Globus pallidus (tissue), 1 donor: ENCODE results near the gene ZHX3.
A peak's percentile ranks its signal among the peaks of the same experiment; 100 is the strongest.

ENCODE experiments used
- DNase-seq: peaks from one replicate; pipeline ENCODE4 v3.0.0-alpha.2; 2015; ENCODE audit warnings: low spot score

Gene ZHX3

GRCh38 chr20:41151134-41151869, 166.2 kb downstream of the ZHX3 start:
- DNase-seq = no peak

DNA sequence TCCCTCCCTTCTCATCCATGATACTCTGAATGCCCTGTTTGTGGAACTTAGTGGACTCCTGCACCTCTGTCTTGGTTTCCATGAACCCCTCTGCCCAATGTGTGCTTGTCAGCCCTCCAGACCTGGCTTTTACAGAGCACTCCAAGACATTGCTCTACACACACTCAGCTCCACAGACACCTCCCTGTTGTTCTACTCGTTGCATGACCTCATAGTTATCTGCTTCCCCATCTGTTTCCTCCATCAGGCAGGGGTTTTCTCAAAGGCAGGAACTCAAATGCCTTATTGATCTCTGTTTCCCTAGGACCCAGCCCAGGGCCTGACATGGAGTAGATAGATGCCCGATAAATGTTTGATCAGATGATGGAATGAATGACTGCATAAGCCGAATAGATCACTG, 166.9 kb downstream of the ZHX3 start:
- no peak for DNase-seq

- no peak for DNase-seq
Measured at GRCh38 chr20:41148942-41149341, 168.6 kb downstream of the ZHX3 start.

DNA sequence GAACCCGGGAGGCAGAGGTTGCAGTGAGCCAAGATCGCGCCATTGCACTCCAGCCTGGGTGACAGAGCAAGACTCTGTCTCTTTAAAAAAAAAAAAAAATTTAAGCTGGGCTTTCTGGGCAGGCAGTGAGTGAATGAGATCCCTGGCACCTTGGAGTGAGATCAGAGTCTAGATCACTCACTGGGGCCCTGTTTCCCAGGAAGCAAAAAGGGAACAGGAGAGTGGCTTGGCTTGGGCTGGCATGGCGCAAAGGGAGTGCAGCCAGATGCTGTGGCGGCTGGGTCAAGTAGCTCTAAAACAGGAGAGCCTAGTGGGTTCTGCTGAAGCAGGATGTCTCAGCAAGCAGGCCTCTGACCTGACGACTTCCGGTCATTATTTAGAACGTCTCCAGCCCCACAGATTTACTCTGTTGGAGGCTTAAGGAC, 169.8 kb downstream of the ZHX3 start:
- no peak for DNase-seq

DNA sequence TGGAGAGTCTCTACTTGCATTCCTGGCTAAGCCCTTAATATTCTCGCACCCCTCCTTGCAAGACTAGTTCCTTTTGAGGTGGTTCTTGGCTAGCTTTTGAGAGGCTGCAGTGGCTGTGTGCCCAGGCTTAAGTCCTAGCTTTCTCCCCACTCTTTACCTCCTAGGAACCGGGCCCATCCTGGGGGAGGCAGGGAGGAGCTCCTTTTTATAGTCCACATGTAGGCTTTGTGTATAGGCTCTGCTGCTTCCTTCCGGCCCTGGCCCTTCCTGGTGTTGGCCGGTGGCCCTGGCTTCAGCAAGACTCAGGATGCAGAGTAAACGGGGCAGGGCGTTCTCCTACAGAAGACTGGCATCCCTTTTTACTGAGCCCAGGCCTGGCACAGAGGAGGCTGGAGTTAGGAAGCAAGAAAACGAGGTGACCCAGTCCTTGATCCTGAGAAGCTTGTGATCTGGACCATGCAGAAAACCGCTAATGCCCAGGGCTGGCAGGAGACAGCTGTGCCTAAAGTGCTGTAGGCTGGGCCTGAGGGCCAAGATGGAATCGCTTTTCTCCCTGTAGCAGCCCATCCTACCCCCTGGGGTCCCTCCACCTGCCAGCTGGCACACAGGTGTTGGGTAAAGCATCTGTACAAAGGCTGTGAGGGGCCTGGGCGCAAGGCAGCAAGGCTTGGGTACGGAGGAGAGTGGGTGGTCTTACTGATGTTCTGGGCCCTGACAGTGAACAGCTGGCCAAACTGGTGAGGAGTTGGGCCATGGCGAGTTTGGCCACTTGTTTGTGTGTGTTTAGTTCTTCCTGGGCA, 171.5 kb downstream of the ZHX3 start:
- peak; percentile 60 for DNase-seq

GRCh38 chr20:41145317-41145716, 172.2 kb downstream of the ZHX3 start:
- no peak for DNase-seq

DNA sequence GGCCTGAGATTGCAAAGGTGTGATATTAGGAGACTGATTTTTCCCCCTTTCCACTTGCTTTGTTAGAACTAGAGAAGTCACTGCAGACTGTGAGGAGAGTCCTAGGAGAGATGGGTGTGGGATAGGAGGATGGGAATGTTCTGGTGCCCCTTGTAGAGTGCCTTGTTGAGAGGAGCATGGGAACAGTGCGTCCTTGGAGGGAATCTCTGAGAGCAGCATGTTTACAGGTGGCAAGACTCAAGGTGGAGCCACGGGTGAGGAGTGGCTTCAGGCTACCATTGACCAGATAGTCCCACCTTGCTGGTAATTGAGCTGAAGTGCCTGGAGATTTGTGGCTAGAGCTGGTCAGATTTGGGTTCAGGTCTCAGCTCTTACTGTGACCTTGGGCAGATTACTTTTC, 174.2 kb downstream of the ZHX3 start:
- no peak for DNase-seq

GRCh38 chr20:41142919-41143318, 174.6 kb downstream of the ZHX3 start:
- no peak for DNase-seq

GRCh38 chr20:41142245-41142644, 175.3 kb downstream of the ZHX3 start:
- no peak for DNase-seq

- DNase-seq = no peak
Measured at GRCh38 chr20:41141153-41141815, 176.2 kb downstream of the ZHX3 start.

- no peak for DNase-seq
Measured at GRCh38 chr20:41140226-41141133, 177.1 kb downstream of the ZHX3 start.

DNA sequence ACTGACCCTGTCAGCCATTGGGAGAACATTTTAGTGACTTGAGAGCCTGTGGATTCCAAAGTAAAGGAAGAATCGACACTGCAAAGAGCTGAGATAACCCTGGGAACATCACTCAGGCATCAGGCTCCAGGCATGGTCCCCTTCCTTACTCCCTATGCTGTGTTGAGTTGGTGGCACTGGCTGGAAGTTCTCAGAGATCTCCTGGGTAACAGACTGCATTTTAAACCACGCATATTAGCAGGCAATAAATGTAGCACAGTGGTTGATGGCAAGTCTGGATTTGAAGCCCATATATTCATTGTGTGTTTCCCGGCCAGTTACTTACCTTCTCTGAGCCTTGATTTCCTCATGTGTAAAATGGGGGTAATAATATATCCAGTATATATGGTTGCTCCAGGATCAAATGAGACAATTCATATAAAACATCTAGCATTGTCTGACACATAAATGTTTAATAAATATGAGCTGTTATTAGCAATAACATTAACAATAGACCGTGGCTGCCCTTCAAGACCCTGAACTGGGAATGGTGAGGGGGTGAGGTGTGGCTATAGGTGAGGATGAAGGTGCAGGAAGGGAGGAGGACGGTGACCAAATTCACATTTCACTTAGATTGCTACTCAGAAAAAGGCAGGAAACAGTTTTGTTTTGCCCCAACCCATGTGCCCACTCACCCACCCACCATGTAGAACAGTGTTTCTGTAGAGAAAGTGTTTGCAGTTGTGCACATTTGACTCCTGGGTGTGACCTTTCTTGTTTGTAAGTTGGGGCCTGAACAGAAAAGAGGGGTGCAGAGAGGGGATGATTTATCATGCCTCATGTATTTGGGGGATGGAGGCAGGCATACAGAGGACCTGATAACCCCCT, 178.1 kb downstream of the ZHX3 start:
- no peak for DNase-seq

GRCh38 chr20:41138475-41139226, 178.9 kb downstream of the ZHX3 start:
- no peak for DNase-seq

GRCh38 chr20:41137614-41138474, 179.7 kb downstream of the ZHX3 start:
- peak; percentile 60 for DNase-seq

GRCh38 chr20:41136680-41137613, 180.6 kb downstream of the ZHX3 start, which contains the start of gene PLCG1:
Gene PLCG1, plus strand, starts transcription at chr20:41137543. Its CDS starts 99 bp downstream, at chr20:41137642.
- peak; percentile 92 for DNase-seq

DNA sequence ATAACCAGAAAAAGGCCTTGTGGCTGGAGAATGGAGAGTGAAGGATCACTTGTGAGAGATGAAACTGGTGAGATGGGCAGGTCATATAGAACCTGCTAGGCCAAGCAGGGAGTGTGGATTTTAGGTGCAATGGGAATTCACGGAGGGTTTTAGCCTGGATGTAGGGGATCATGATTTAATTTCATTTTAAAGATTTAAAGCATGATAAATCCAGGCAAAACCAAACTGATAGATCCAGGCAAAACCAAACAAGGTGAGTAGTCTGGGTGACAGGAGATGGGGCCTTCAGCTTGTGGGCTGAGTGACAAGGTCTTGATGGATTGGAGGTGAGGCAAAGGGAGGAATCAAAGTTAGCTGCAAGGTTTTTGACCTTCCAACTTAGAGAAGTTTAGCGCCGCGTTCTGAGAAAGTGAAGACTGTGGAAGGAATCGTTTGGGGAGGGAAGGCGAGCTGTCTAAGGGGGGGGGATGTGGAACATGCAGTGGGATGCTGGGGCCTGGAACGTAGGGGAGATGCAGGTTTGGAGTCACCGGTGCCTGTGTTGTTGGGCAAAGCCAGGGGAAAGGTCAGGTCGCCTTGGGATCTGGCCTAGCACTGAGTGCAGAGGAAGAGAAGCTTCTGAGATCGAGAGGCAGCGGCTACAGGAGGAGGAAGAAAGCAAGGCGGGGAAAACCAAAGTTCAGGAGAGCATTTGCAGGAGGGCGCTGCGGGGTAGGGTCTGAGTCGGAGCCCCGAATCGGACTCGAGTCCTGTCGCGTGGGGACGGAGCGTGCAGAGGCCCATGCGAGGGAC, 181.4 kb downstream of the ZHX3 start:
- no peak for DNase-seq
